ENCODE results near the gene UBE4B. TPM values are rescaled to one million over a fixed set of nuclear protein-coding genes. Genes with fewer than 3 reads are reported as not detected.
"Not testable (repeated sequence)": the region's sequence is repeated elsewhere in the genome, so short reads cannot be mapped to it uniquely, and the experiment has no call there.

UBE4B gene
- total RNA-seq, 1 donor from 2014 or later, result 38.6 TPM

DNA sequence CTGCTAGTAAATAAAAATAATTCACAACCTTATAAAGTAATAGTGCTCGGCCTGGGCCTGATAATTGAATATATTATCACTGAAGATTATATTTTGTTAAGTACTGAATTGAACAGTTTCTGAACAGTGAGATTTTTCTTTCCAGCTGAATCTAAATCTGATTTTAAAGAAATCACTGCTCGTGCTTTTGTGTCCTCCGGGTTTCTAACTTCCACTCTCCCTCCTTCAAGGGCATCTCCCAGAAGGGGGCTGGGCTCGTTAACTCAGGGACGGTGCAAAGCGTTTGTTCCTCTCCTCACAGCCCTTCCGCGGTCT, 176.8 kb downstream of the UBE4B start:
- intact Hi-C loops (cut with micrococcal nuclease), result no loop called here

DNA sequence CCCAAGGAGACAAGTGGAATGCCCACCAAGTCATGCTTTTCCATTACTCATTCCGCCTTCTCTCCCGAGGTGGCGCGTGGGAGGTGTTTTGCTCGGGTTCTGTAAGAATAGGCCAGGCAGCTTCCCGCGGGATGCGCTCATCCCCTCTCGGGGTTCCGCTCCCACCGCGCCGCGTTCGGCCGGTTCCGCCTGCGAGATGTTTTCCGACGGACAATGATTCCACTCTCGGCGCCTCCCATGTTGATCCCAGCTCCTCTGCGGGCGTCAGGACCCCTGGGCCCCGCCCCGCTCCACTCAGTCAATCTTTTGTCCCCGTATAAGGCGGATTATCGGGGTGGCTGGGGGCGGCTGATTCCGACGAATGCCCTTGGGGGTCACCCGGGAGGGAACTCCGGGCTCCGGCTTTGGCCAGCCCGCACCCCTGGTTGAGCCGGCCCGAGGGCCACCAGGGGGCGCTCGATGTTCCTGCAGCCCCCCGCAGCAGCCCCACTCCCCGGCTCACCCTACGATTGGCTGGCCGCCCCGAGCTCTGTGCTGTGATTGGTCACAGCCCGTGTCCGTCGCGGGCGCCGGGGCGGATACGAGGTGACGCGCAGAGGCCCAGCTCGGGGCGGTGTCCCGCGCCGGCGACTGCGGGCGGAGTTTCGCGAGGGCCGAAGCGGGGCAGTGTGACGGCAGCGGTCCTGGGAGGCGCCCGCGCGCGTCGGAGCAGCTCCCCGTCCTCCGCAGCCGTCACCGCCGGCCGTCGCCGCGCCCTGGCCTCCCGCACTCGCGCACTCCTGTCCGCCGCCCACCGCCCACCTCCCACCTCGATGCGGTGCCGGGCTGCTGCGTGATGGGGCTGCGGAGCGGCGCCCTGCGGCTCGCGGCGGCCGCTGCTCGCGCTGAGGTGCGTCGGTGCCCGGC, 177.4 kb downstream of the UBE4B start, which contains the start of gene KIF1B:
Gene KIF1B, plus strand, starts transcription at position 666 of the 906 bp plus-strand sequence. CDS start 21,759 bp downstream, outside the sequence.
- intact Hi-C loops (cut with micrococcal nuclease), result loop anchor here (1.0 to 2.0 kb wide), 4 partner anchors 128 to 219 kb away; partner anchors contain the start of genes PGD and UBE4B

GRCh38 chr1:10210841-10211804, 178.4 kb downstream of the UBE4B start:
- intact Hi-C loops (cut with micrococcal nuclease), result loop anchor here (1.0 to 2.0 kb wide), 4 partner anchors 127 to 218 kb away; partner anchors contain the start of genes PGD and UBE4B

DNA sequence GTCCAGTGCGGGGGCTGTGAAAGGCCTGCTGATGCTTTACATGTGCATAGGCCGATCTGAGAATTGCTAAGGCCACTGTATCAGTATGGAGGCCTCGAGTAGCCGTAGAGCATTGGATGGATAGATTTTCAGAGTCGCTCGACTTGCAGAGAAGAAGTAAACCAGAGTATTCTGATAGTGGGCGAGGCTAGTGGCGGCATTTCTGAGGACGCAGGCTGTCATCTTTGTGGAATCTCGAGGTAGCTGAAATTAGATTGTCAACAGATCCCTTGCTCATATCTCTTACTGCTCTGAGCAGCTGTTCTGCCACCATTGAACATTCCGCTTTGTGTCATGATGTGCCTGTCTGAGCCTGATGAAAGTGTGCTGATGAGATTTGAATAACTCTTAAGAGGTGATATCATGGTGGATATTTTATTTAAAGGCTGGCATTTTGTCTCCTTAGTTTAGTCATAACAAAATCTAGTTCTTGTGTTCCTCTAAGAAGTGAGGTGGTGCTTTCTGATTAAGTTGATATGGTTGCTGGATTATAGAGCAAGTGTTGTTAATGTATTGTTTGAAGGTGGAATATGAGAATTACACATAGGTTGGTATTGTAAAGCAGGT, 179.2 kb downstream of the UBE4B start:
- intact Hi-C loops (cut with micrococcal nuclease), result loop anchor here (2.0 kb wide), 2 partner anchors 187 to 217 kb away; partner anchors contain the start of gene PGD

DNA sequence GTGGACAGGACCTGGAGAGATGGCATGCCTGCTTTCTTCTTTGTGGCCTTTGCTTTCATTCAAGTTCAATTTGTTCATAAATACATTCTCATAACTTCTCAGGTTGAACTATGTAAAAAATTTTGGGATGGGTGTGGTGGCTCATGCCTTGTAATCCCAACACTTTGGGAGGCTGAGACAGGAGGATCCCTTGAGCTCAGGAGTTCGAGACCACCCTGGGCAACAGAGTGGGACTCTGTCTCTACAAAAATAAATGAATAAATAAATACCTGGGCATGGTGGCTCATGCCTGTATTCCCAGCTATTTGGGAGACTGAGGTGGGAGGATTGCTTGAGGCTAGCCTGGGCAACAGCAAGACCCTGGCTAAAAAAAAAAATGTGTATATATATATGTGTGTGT, 179.7 kb downstream of the UBE4B start:
- intact Hi-C loops (cut with micrococcal nuclease), result no loop called here

GRCh38 chr1:10213186-10213705, 180.5 kb downstream of the UBE4B start:
- intact Hi-C loops (cut with micrococcal nuclease), result no loop called here

DNA sequence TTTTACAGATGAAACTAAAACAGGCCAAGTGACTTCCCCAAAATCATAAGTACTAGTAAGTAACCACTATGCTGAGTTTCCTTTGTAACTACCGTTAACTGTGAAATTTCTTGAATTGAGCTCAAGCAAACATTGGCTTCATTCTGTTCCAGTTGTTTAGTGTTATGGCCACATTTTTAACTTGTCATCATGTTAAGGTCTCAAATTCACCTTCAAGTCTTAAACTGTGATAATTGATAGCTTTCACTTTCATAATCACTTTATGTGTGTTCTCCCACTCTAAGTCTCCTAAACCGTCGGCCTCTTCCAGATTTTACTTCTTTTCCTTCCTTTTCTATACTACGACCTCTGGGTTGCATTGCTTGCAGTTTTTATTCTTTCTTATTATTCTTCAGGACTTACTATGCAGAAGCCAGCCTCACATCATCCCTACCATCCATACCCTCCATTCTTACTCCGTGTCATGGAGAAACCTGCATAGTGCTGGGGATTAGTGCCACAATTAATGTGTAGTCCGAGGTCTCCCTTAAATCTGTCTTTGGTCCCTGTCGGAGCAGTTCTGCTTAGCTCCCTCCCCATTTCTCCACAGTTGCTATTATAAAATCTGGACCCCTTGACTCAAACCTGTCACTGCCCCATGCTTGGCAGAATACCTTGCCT, 183.5 kb downstream of the UBE4B start:
- intact Hi-C loops (cut with micrococcal nuclease), result no loop called here

DNA sequence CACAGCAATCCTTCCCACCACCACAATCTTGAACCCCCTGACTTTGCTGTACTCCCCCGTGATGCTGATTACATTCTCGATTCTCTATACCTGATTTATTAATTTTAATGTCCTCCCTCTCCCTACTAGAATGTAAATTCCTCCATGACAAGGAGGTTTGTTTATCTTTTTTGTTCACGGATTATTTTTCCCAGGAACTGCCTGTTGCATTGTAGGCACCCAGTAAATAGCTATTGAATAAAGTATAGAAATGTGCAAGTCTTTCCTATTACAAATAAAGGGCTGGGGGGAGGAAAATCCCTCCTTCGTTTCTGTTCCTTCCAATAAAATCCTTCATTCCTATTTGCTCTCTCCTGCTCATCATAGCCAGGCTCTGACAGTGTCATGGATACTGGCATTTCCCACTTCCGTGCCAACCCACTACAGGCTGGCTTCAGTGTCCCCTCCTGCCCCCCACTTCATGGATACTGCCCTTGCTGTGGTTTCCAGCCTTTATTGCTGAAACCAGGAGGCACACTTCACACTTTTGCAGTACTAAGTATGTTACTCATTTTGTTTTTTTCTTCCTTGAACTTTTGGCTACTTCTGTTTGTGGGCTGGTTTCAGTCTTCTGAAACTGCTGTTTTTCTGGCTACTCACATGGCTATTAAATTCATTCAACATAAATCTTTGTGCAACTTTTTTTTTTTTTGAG, 185.1 kb downstream of the UBE4B start:
- intact Hi-C loops (cut with micrococcal nuclease), result no loop called here

DNA sequence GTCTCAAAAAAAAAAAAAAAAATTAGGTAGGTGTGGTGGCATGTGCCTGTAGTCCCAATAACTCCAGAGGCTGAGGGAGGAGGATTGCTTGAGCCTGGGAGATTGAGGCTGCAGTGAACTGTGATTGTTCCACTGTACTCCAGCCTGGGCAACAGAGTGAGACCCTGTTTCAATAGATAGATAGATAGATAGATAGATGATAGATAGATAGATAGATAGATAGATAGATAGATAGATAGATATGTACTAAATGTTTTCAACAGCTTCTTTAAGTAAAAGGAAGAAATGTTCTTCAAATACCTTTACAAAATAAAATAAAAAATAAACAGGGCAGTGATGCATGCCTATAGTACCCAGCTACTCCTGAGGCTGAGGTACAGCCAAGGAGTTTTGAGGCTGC, 187.4 kb downstream of the UBE4B start:
- intact Hi-C loops (cut with micrococcal nuclease), result no loop called here

- intact Hi-C loops (cut with micrococcal nuclease), result not testable (repeated sequence)
Observed at GRCh38 chr1:10220657-10221056, 187.9 kb downstream of the UBE4B start.

DNA sequence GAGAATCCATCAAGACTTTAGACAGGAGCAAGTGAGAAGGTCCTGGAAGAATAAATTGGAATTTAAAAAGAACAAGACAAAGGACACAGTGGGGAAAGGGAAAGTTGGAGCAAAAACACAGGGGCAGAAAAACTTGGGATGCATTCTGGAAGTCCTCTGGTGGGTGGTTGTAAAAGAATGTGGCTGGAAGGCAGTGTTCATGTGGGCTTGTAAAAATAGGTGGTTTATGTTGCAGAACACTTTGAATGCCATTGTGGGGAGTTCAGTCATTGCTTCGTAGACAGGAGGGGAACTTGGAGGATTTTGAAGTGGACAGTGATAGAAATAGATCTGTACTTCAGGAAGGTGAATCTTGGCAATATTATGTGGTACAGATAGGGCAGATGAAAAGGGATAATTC, 192.8 kb downstream of the UBE4B start:
- intact Hi-C loops (cut with micrococcal nuclease), result no loop called here

- intact Hi-C loops (cut with micrococcal nuclease), result no loop called here
Observed at GRCh38 chr1:10228528-10228927, 195.8 kb downstream of the UBE4B start.

- intact Hi-C loops (cut with micrococcal nuclease), result no loop called here
Observed at GRCh38 chr1:10229903-10230302, 197.1 kb downstream of the UBE4B start.

Other genes with a start within 250 kb of the UBE4B start
- 99.0 and 100 TPM in 2 replicates for gene CLSTN1, start 209.0 kb upstream of the UBE4B start, total RNA-seq
- gene CTNNBIP1, start 122.7 kb upstream of the UBE4B start, total RNA-seq, result 10.2 and 11.0 TPM in 2 replicates
- 24.8 and 25.6 TPM in 2 replicates for gene LZIC, start 89.6 kb upstream of the UBE4B start, total RNA-seq
- gene NMNAT1, start 89.5 kb upstream of the UBE4B start, total RNA-seq, result 5.3 and 6.3 TPM in 2 replicates
- not detected in 2 replicates for gene RBP7, start 35.7 kb upstream of the UBE4B start, total RNA-seq
- gene KIF1B, start 177.6 kb downstream of the UBE4B start, total RNA-seq, result 17.2 and 18.2 TPM in 2 replicates

All from T-helper 2 cell treated with Interferon-gamma antibody and Interleukin-4, amounts not matched to agents 100 ng/mL and 5 ng/mL, for 36 hours (primary cell).